ENCODE results near the gene NEK7. TPM values are rescaled to one million over a fixed set of nuclear protein-coding genes. Genes with fewer than 3 reads are reported as not detected.

NEK7 gene
- total and polyA plus RNA-seq, 9 of the 15 experiments (the other 6 are each of a cell fraction or from before 2014, with no cell fraction given), result 8.5 to 37.3 (median 27.7) TPM

DNA sequence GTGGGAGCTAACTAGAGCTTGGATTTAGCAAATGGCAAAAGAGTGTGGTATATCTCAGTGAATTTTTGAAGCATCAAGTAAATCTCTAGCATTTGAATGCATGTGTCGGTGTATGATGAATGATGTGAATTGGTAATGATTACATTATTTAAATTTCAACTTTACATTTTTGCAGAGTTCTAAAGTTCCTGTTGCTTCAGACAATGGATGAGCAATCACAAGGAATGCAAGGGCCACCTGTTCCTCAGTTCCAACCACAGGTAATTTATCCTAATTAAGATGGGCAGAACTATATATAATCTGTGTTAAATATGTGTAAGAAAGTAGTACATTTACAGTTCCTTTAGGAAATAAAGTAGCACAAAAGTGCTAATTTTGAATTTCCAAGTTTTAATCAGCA lies 75.6 kb downstream of the NEK7 start:
- ChIA-PET CTCF (ENCODE audit: low intra/inter-chr PET ratio) (no interaction called here), POLR2A (no interaction called here)
- H3K9me3 ChIP-seq (replicated peaks; ENCODE audit: control insufficient read depth, insufficient read depth, low read depth, low read length), result no peaks in the 10 kb centered on the region
- H2AFZ ChIP-seq (ENCODE audit: low read depth, low read length), result no peak overlapping the region
- H3K79me2 ChIP-seq (ENCODE audit: control insufficient read depth, insufficient read depth, low read length), result 0 out of 3 replicates have a peak, but pooled peaks cover 3% of the 10 kb centered on the region
- H4K20me1 ChIP-seq (replicated peaks; ENCODE audit: control insufficient read depth, insufficient read depth, low read length), result no peaks in the 10 kb centered on the region
- FAIRE-seq, result no peak
- no peaks in the 10 kb centered on the region for H3K27me3 ChIP-seq (ENCODE audit: control insufficient read depth in 2 of 2, insufficient read depth in 2 of 2, low read length in 2 of 2)
- no peak for ATAC-seq
- WGBS (ENCODE audit: insufficient coverage, low coverage, missing lambda C conversion rate), result 96% methylated on average over 1 of the region's 1 CpG
- no peaks in the 10 kb centered on the region; a peak in 1 of 5 replicates for H3K4me1 ChIP-seq (replicated peaks in 1 of 2; ENCODE audit: control insufficient read depth in 2 of 2, insufficient read depth in 2 of 2, low read length in 2 of 2)
- in situ Hi-C loops (cut with MboI) (no loop called here), intact Hi-C loops (cut with micrococcal nuclease) (no loop called here)
- H3K36me3 ChIP-seq (ENCODE audit: control insufficient read depth, insufficient read depth, low read length), result peaks cover 3% of the 10 kb centered on the region; the same call in 1 of the 3 replicates
- no peak overlapping the region for H3K4me2 ChIP-seq (ENCODE audit: insufficient read depth, low read length)
- no peak for DNase-seq (ENCODE audit: extremely low read depth in 1 of 4, low spot score in 3 of 4)
- H3K4me3 ChIP-seq, result no peak overlapping the region
- TF ChIP-seq, protein P1, sequence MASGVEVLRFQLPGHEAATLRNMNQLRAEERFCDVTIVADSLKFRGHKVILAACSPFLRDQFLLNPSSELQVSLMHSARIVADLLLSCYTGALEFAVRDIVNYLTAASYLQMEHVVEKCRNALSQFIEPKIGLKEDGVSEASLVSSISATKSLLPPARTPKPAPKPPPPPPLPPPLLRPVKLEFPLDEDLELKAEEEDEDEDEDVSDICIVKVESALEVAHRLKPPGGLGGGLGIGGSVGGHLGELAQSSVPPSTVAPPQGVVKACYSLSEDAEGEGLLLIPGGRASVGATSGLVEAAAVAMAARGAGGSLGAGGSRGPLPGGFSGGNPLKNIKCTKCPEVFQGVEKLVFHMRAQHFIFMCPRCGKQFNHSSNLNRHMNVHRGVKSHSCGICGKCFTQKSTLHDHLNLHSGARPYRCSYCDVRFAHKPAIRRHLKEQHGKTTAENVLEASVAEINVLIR (CRISPR knock-in tag; IDR thresholded peaks at IDR 0.05), result no peak
- TF ChIP-seq, protein P2, sequence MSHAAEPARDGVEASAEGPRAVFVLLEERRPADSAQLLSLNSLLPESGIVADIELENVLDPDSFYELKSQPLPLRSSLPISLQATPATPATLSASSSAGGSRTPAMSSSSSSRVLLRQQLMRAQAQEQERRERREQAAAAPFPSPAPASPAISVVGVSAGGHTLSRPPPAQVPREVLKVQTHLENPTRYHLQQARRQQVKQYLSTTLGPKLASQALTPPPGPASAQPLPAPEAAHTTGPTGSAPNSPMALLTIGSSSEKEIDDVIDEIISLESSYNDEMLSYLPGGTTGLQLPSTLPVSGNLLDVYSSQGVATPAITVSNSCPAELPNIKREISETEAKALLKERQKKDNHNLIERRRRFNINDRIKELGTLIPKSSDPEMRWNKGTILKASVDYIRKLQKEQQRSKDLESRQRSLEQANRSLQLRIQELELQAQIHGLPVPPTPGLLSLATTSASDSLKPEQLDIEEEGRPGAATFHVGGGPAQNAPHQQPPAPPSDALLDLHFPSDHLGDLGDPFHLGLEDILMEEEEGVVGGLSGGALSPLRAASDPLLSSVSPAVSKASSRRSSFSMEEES (CRISPR knock-in tag; IDR thresholded peaks at IDR 0.05), result no peak
- TF ChIP-seq, protein P3, sequence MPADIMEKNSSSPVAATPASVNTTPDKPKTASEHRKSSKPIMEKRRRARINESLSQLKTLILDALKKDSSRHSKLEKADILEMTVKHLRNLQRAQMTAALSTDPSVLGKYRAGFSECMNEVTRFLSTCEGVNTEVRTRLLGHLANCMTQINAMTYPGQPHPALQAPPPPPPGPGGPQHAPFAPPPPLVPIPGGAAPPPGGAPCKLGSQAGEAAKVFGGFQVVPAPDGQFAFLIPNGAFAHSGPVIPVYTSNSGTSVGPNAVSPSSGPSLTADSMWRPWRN (IDR thresholded peaks at IDR 0.05; ENCODE audit: low read depth), result no peak
- H3K27ac ChIP-seq (ENCODE audit: extremely low read depth, low read depth, low read length), result no peak overlapping the region
- H3K9ac ChIP-seq (ENCODE audit: insufficient read depth in 1 of 2, low read depth in 2 of 2, low read length in 2 of 2), result no peak overlapping the region
- no peaks in the 10 kb centered on the region for H3K9me1 ChIP-seq (ENCODE audit: control insufficient read depth, insufficient read depth, low read length)
- BruUV-seq (replicated peaks), result no TSS peak
